GM23338 (cell line): ENCODE results near the gene ROGDI. TPM values are rescaled to one million over a fixed set of nuclear protein-coding genes. Genes with fewer than 3 reads are reported as not detected.

ENCODE experiments used
- ATAC-seq: fragments of 200-7000 bp; cut with Tn5 transposase; 3 replicates; pipeline ENCODE4 v1.9.1; 2020
- DNase-seq: peaks from one replicate; pipeline ENCODE4 v3.0.0-alpha.2; 2015; ENCODE audit warnings: low spot score
- H2AFZ ChIP-seq: fragments of 200-600 bp; sonication (generic); 2 replicates; pipeline ENCODE4 v1.8.0; 2016; ENCODE audit warnings: antibody characterized with exemption, mild to moderate bottlenecking, moderate library complexity
- H3F3A ChIP-seq: fragments of 200-600 bp; sonication (generic); replicated peaks from 2 replicates; pipeline ENCODE4 v1.8.0; 2017; ENCODE audit warnings: antibody characterized with exemption, mixed run types, low read depth
- H3K27ac ChIP-seq: fragments of 200-600 bp; sonication (generic); 2 replicates; pipeline ENCODE4 v1.6.1; 2016; ENCODE audit warnings: low read depth
- H3K27me3 ChIP-seq: fragments of 200-600 bp; sonication (generic); 2 replicates; pipeline ENCODE4 v1.8.0; 2016; ENCODE audit warnings: mild to moderate bottlenecking, mixed run types, moderate library complexity; ENCODE audit not compliant: insufficient read depth
- H3K36me3 ChIP-seq: fragments of 200-600 bp; sonication (generic); 2 replicates; pipeline ENCODE4 v1.8.0; 2016; ENCODE audit warnings: mild to moderate bottlenecking; ENCODE audit not compliant: insufficient read depth
- H3K4me1 ChIP-seq: fragments of 200-600 bp; sonication (generic); 2 replicates; pipeline ENCODE4 v1.8.0; 2016; ENCODE audit warnings: mild to moderate bottlenecking, moderate library complexity; ENCODE audit not compliant: insufficient read depth
- H3K4me2 ChIP-seq: fragments of 200-600 bp; sonication (generic); 2 replicates; pipeline ENCODE4 v1.7.1; 2017; ENCODE audit warnings: mixed run types
- H3K4me3 ChIP-seq: fragments of 200-600 bp; sonication (generic); 2 replicates; pipeline ENCODE4 v1.6.1; 2016; ENCODE audit warnings: mixed run types
- H3K79me2 ChIP-seq: fragments of 200-600 bp; sonication (generic); replicated peaks from 2 replicates; pipeline ENCODE4 v1.8.0; 2017; ENCODE audit warnings: mild to moderate bottlenecking; ENCODE audit not compliant: insufficient read depth
- H3K9me2 ChIP-seq: fragments of 200-600 bp; sonication (generic); 2 replicates; pipeline ENCODE4 v1.8.0; 2017; ENCODE audit not compliant: insufficient read depth
- H4K20me1 ChIP-seq: fragments of 200-600 bp; sonication (generic); replicated peaks from 2 replicates; pipeline ENCODE4 v1.8.0; 2017; ENCODE audit warnings: mild to moderate bottlenecking; ENCODE audit not compliant: insufficient read depth
- H3K27ac Mint-ChIP-seq: 2 replicates; pipeline ENCODE4 v1.8.0; 2020; ENCODE audit warnings: inconsistent platforms, mild to moderate bottlenecking, moderate library complexity, mixed read lengths
- H3K27me3 Mint-ChIP-seq: 3 replicates; pipeline ENCODE4 v1.8.0; 2022; ENCODE audit warnings: low read depth, mild to moderate bottlenecking, moderate library complexity, mixed read lengths, inconsistent platforms; ENCODE audit not compliant: insufficient read depth, poor library complexity
- H3K36me3 Mint-ChIP-seq: 3 replicates; pipeline ENCODE4 v1.8.0; 2021; ENCODE audit warnings: low read depth, mild to moderate bottlenecking, inconsistent platforms, moderate library complexity, mixed read lengths
- H3K4me1 Mint-ChIP-seq: 3 replicates; pipeline ENCODE4 v1.8.0; 2020; ENCODE audit warnings: mild to moderate bottlenecking, inconsistent platforms, mixed read lengths
- H3K4me3 Mint-ChIP-seq: 3 replicates; pipeline ENCODE4 v1.8.0; 2021; ENCODE audit warnings: moderate library complexity, mild to moderate bottlenecking, inconsistent platforms, mixed read lengths
- H3K9me3 Mint-ChIP-seq: 3 replicates; pipeline ENCODE4 v1.8.0; 2020; ENCODE audit warnings: moderate library complexity, mild to moderate bottlenecking, inconsistent platforms, mixed read lengths
- CREB1 ChIP-seq: fragments of 250-450 bp; sonication (Bioruptor Pico); IDR thresholded peaks from 2 replicates; pipeline ENCODE4 v1.5.0; 2020; ENCODE audit warnings: low read depth, mild to moderate bottlenecking, moderate library complexity
- EZH2 ChIP-seq: fragments of 200-600 bp; sonication (generic); IDR thresholded peaks from one replicate; pipeline ENCODE4 v1.8.0; 2017; ENCODE audit warnings: antibody characterized with exemption, mild to moderate bottlenecking, low read depth; ENCODE audit not compliant: unreplicated experiment
- EZH2phosphoT487 ChIP-seq: fragments of 200-600 bp; sonication (generic); IDR thresholded peaks from one replicate; pipeline ENCODE4 v1.8.1; 2018; ENCODE audit warnings: antibody characterized with exemption; ENCODE audit not compliant: unreplicated experiment
- JUNB ChIP-seq: IDR thresholded peaks from one replicate; pipeline ENCODE4 v1.6.1; 2016; ENCODE audit warnings: antibody characterized with exemption; ENCODE audit not compliant: unreplicated experiment
- NANOG ChIP-seq: IDR thresholded peaks from 2 replicates; pipeline ENCODE4 v1.6.1; 2016; ENCODE audit warnings: antibody characterized with exemption, borderline replicate concordance
- POLR2AphosphoS5 ChIP-seq: IDR thresholded peaks from 2 replicates; pipeline ENCODE4 v1.6.1; 2016; ENCODE audit warnings: antibody characterized with exemption, low read depth
- STAT1 ChIP-seq: IDR thresholded peaks from one replicate; pipeline ENCODE4 v1.6.1; 2016; ENCODE audit warnings: antibody characterized with exemption; ENCODE audit not compliant: unreplicated experiment
- ZNF114 ChIP-seq: fragments of 250-450 bp; sonication (Bioruptor Pico); IDR thresholded peaks from 2 replicates; pipeline ENCODE4 v1.5.0; 2020; ENCODE audit warnings: mild to moderate bottlenecking, moderate library complexity
- ZNF331 ChIP-seq: fragments of 250-450 bp; sonication (Bioruptor Pico); IDR thresholded peaks from 2 replicates; pipeline ENCODE4 v1.5.0; 2020; ENCODE audit warnings: low read depth, mild to moderate bottlenecking, moderate library complexity
- polyA plus RNA-seq: library from polyadenylated mRNA; unstranded; fragments of >200 nt; fragmentation: Nextera tagmentation; extraction: Ambion mirVana; gene quantifications from 2 replicates; pipeline ENCODE4 v1.2.1, GENCODE V29; 2016
- total RNA-seq: library from RNA; depleted of rRNA; stranded (reverse); fragments of >200 nt; shearing (Covaris generic); gene quantifications from 2 replicates; pipeline ENCODE4 v1.2.3, GENCODE V29; 2014
- TF ChIP-seq, protein P1 (sequence below): fragments of 250-450 bp; sonication (Bioruptor Pico); IDR thresholded peaks from 2 replicates; pipeline ENCODE4 v1.5.0; 2020; ENCODE audit warnings: mild to moderate bottlenecking, moderate library complexity
- TF ChIP-seq, protein P2 (sequence below): IDR thresholded peaks from one replicate; pipeline ENCODE4 v1.6.1; 2018; ENCODE audit warnings: antibody characterized with exemption; ENCODE audit not compliant: unreplicated experiment
- TF ChIP-seq, protein P3 (sequence below): IDR thresholded peaks from 2 replicates; pipeline ENCODE4 v1.6.1; 2016; ENCODE audit warnings: antibody characterized with exemption
- TF ChIP-seq, protein P4 (sequence below), 2 experiments: fragments of 200-600 bp in 1 of 2; sonication (generic) in 1 of 2; conservative IDR thresholded peaks; 2 replicates each; pipeline versions ENCODE4 v1.5.1 to v1.6.1; 2016 to 2017; ENCODE audit warnings: antibody characterized with exemption in 2 of 2, low read depth in 2 of 2, mild to moderate bottlenecking in 2 of 2, moderate library complexity in 1 of 2

The ROGDI gene
- total and polyA plus RNA-seq, 2 experiments from 2014 or later = 30.3 to 38.8 TPM

DNA sequence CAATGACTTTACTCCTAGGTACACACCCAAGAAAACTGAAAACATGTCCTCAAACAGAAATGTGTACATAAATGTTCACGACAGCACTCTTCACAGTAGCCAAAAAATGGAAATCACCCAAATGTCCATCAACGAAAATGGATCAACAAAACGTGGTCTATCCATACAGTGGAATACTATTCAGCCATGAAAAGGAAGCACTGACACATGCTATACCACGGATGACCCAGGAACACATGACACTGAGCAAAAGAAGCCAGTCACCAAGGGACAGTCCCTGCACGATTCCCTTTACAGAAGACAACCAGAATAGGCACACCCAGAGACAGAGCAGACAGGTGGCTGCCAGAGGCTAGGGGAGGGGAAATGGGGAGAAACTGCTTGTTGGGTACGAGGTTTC, 46.7 kb downstream of the ROGDI start:
- Histone ChIP-seq H3K27ac (no peak overlapping the region), H3K9me2 (no peaks in the 10 kb centered on the region), H4K20me1 (no peaks in the 10 kb centered on the region; the same call in 1 of the 2 replicates), H3F3A (no peaks in the 10 kb centered on the region), H3K4me3 (no peak overlapping the region), H3K4me2 (no peak overlapping the region), H2AFZ (no peak overlapping the region), H3K79me2 (no peaks in the 10 kb centered on the region), H3K36me3 (peaks cover 27% of the 10 kb centered on the region; the same call in 1 of the 2 replicates), H3K4me1 (no peaks in the 10 kb centered on the region), H3K27me3 (no peaks in the 10 kb centered on the region)
- TF ChIP-seq NANOG (no peak), CREB1 (no peak), ZNF114 (CRISPR knock-in tag) (no peak), EZH2 (no peak), STAT1 (no peak), JUNB (no peak), ZNF331 (CRISPR knock-in tag) (no peak), EZH2phosphoT487 (no peak), POLR2AphosphoS5 (no peak)
- TF ChIP-seq, protein P1, sequence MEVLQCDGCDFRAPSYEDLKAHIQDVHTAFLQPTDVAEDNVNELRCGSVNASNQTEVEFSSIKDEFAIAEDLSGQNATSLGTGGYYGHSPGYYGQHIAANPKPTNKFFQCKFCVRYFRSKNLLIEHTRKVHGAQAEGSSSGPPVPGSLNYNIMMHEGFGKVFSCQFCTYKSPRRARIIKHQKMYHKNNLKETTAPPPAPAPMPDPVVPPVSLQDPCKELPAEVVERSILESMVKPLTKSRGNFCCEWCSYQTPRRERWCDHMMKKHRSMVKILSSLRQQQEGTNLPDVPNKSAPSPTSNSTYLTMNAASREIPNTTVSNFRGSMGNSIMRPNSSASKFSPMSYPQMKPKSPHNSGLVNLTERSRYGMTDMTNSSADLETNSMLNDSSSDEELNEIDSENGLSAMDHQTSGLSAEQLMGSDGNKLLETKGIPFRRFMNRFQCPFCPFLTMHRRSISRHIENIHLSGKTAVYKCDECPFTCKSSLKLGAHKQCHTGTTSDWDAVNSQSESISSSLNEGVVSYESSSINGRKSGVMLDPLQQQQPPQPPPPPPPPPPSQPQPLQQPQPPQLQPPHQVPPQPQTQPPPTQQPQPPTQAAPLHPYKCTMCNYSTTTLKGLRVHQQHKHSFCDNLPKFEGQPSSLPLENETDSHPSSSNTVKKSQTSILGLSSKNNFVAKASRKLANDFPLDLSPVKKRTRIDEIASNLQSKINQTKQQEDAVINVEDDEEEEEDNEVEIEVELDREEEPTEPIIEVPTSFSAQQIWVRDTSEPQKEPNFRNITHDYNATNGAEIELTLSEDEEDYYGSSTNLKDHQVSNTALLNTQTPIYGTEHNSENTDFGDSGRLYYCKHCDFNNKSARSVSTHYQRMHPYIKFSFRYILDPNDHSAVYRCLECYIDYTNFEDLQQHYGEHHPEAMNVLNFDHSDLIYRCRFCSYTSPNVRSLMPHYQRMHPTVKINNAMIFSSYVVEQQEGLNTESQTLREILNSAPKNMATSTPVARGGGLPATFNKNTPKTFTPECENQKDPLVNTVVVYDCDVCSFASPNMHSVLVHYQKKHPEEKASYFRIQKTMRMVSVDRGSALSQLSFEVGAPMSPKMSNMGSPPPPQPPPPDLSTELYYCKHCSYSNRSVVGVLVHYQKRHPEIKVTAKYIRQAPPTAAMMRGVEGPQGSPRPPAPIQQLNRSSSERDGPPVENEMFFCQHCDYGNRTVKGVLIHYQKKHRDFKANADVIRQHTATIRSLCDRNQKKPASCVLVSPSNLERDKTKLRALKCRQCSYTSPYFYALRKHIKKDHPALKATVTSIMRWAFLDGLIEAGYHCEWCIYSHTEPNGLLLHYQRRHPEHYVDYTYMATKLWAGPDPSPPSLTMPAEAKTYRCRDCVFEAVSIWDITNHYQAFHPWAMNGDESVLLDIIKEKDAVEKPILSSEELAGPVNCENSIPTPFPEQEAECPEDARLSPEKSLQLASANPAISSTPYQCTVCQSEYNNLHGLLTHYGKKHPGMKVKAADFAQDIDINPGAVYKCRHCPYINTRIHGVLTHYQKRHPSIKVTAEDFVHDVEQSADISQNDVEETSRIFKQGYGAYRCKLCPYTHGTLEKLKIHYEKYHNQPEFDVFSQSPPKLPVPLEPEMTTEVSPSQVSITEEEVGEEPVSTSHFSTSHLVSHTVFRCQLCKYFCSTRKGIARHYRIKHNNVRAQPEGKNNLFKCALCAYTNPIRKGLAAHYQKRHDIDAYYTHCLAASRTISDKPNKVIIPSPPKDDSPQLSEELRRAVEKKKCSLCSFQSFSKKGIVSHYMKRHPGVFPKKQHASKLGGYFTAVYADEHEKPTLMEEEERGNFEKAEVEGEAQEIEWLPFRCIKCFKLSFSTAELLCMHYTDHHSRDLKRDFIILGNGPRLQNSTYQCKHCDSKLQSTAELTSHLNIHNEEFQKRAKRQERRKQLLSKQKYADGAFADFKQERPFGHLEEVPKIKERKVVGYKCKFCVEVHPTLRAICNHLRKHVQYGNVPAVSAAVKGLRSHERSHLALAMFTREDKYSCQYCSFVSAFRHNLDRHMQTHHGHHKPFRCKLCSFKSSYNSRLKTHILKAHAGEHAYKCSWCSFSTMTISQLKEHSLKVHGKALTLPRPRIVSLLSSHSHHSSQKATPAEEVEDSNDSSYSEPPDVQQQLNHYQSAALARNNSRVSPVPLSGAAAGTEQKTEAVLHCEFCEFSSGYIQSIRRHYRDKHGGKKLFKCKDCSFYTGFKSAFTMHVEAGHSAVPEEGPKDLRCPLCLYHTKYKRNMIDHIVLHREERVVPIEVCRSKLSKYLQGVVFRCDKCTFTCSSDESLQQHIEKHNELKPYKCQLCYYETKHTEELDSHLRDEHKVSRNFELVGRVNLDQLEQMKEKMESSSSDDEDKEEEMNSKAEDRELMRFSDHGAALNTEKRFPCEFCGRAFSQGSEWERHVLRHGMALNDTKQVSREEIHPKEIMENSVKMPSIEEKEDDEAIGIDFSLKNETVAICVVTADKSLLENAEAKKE (CRISPR knock-in tag) = no peak
- TF ChIP-seq, protein P2, sequence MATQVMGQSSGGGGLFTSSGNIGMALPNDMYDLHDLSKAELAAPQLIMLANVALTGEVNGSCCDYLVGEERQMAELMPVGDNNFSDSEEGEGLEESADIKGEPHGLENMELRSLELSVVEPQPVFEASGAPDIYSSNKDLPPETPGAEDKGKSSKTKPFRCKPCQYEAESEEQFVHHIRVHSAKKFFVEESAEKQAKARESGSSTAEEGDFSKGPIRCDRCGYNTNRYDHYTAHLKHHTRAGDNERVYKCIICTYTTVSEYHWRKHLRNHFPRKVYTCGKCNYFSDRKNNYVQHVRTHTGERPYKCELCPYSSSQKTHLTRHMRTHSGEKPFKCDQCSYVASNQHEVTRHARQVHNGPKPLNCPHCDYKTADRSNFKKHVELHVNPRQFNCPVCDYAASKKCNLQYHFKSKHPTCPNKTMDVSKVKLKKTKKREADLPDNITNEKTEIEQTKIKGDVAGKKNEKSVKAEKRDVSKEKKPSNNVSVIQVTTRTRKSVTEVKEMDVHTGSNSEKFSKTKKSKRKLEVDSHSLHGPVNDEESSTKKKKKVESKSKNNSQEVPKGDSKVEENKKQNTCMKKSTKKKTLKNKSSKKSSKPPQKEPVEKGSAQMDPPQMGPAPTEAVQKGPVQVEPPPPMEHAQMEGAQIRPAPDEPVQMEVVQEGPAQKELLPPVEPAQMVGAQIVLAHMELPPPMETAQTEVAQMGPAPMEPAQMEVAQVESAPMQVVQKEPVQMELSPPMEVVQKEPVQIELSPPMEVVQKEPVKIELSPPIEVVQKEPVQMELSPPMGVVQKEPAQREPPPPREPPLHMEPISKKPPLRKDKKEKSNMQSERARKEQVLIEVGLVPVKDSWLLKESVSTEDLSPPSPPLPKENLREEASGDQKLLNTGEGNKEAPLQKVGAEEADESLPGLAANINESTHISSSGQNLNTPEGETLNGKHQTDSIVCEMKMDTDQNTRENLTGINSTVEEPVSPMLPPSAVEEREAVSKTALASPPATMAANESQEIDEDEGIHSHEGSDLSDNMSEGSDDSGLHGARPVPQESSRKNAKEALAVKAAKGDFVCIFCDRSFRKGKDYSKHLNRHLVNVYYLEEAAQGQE = no peak
- TF ChIP-seq, protein P3, sequence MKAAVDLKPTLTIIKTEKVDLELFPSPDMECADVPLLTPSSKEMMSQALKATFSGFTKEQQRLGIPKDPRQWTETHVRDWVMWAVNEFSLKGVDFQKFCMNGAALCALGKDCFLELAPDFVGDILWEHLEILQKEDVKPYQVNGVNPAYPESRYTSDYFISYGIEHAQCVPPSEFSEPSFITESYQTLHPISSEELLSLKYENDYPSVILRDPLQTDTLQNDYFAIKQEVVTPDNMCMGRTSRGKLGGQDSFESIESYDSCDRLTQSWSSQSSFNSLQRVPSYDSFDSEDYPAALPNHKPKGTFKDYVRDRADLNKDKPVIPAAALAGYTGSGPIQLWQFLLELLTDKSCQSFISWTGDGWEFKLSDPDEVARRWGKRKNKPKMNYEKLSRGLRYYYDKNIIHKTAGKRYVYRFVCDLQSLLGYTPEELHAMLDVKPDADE = no peak
- TF ChIP-seq, protein P4, sequence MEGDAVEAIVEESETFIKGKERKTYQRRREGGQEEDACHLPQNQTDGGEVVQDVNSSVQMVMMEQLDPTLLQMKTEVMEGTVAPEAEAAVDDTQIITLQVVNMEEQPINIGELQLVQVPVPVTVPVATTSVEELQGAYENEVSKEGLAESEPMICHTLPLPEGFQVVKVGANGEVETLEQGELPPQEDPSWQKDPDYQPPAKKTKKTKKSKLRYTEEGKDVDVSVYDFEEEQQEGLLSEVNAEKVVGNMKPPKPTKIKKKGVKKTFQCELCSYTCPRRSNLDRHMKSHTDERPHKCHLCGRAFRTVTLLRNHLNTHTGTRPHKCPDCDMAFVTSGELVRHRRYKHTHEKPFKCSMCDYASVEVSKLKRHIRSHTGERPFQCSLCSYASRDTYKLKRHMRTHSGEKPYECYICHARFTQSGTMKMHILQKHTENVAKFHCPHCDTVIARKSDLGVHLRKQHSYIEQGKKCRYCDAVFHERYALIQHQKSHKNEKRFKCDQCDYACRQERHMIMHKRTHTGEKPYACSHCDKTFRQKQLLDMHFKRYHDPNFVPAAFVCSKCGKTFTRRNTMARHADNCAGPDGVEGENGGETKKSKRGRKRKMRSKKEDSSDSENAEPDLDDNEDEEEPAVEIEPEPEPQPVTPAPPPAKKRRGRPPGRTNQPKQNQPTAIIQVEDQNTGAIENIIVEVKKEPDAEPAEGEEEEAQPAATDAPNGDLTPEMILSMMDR (conservative IDR thresholded peaks at IDR 0.05; ENCODE audit: low read depth in 2 of 2) = no peak
- Mint-ChIP-seq H3K9me3 (peaks cover 6% of the 10 kb centered on the region; the same call in 2 of the 3 replicates), H3K27me3 (no peaks in the 10 kb centered on the region), H3K27ac (no peak overlapping the region), H3K4me1 (no peaks in the 10 kb centered on the region), H3K36me3 (peaks cover 77% of the 10 kb centered on the region), H3K4me3 (no peak overlapping the region)
- no peak for DNase-seq
- ATAC-seq = no peak
